ENCODE measurements around the gene TOB1.

TOB1 gene

GRCh38 chr17:50866261-50866949, at the start of gene TOB1:
Gene TOB1, minus strand, starts transcription at chr17:50866354. Its CDS starts 2,337 bp downstream, at chr17:50864017.
- peak; percentile 94 for DNase-seq (ENCODE audit: low read depth in 2 of 2)

- no peak for DNase-seq (ENCODE audit: low read depth in 2 of 2)
Observed at GRCh38 chr17:50914505-50915063, 48.4 kb upstream of the TOB1 start.

GRCh38 chr17:50913120-50913519, 47.0 kb upstream of the TOB1 start:
- no peak for DNase-seq (ENCODE audit: low read depth in 2 of 2)

- no peak for DNase-seq (ENCODE audit: low read depth in 2 of 2)
Observed at GRCh38 chr17:50911890-50912289, 45.7 kb upstream of the TOB1 start.

GRCh38 chr17:50911450-50911849, 45.3 kb upstream of the TOB1 start:
- no peak for DNase-seq (ENCODE audit: low read depth in 2 of 2)

GRCh38 chr17:50909765-50910605, 43.8 kb upstream of the TOB1 start:
- DNase-seq (ENCODE audit: low read depth in 2 of 2), result peak; percentile 37 to 51

GRCh38 chr17:50908860-50909764, 43.0 kb upstream of the TOB1 start:
- DNase-seq (ENCODE audit: low read depth in 2 of 2), result no peak

GRCh38 chr17:50908140-50908859, 42.1 kb upstream of the TOB1 start:
- no peak for DNase-seq (ENCODE audit: low read depth in 2 of 2)

- DNase-seq (ENCODE audit: low read depth in 2 of 2), result no peak
Observed at GRCh38 chr17:50906443-50906842, 40.3 kb upstream of the TOB1 start.

GRCh38 chr17:50905460-50905803, 39.3 kb upstream of the TOB1 start:
- DNase-seq (ENCODE audit: low read depth in 2 of 2), result no peak

GRCh38 chr17:50904518-50905459, 38.6 kb upstream of the TOB1 start:
- no peak for DNase-seq (ENCODE audit: low read depth in 2 of 2)

GRCh38 chr17:50903604-50904517, 37.7 kb upstream of the TOB1 start:
- DNase-seq (ENCODE audit: low read depth in 2 of 2), result no peak

GRCh38 chr17:50902372-50903353, 36.5 kb upstream of the TOB1 start:
- DNase-seq (ENCODE audit: low read depth in 2 of 2), result no peak

GRCh38 chr17:50900383-50900892, 34.3 kb upstream of the TOB1 start:
- no peak for DNase-seq (ENCODE audit: low read depth in 2 of 2)

- DNase-seq (ENCODE audit: low read depth in 2 of 2), result no peak
Observed at GRCh38 chr17:50899559-50900319, 33.6 kb upstream of the TOB1 start.

GRCh38 chr17:50899005-50899460, 32.9 kb upstream of the TOB1 start:
- no peak for DNase-seq (ENCODE audit: low read depth in 2 of 2)

Data from activated CD4-positive, alpha-beta T cell treated with anti-CD3 and anti-CD28 coated beads for 24 hours (primary cell).